Right lobe of liver (tissue), 4 donors: ENCODE measurements around the gene KCNAB1.

Experiments used
- CTCF ChIP-seq, 4 donors: fragments of 200-600 bp in 3 of 4; fragments of 450-650 bp in 1 of 4; IDR thresholded peaks; one replicate each; pipeline versions ENCODE4 v1.5.1 to v1.8.0; 2016 to 2022; ENCODE audit warnings: antibody characterized with exemption in 4 of 4, mild to moderate bottlenecking in 2 of 4
- POLR2A ChIP-seq: fragments of 450-650 bp; IDR thresholded peaks from one replicate; pipeline ENCODE4 v1.6.1; 2017; ENCODE audit warnings: antibody characterized with exemption, mild to moderate bottlenecking
- donor health status: DM: no; HTN: no; CAD: no.
- donor health status: DM: no; HTN: no; CAD: no.
- donor health status: DM: no; HTN: yes; CAD: no.

DNA sequence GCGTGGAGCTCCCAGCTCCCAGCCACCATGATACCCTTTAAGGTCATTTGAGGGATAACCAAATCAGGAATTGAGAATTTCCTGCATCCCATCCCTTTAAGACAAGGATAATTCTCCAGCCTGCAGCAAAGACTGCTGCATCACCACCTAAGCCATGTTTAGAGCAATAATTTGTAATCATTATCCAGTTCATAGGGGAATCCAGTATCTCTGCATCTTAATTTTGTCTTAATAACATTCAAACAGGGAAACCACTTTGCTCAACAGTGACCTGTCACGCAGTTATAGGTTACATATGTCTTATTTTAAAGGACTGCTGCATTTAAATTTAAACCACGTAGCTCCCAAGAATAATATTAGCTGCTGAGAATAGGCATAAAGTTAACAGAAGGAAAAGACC, 246.2 kb downstream of the KCNAB1 start:
- TF ChIP-seq CTCF (IDR thresholded peaks at IDR 0.05), result no peak
- TF ChIP-seq POLR2A, result no peak
